A673 (cell line): ENCODE measurements around the gene TRA2A. TPM values are rescaled to one million over a fixed set of nuclear protein-coding genes. Genes with fewer than 3 reads are reported as not detected.
A peak's percentile ranks its signal among the peaks of the same experiment; 100 is the strongest.

ENCODE experiments used
- BruUV-seq: library from RNA; stranded (reverse); fragments of 400-500 nt; replicated peaks from 2 replicates; lab custom pipeline; 2021; lab: Mats Ljungman, UMichigan
- CTCF ChIA-PET: fragments of 300-600 bp; sonication (Branson Sonifier 250); formaldehyde crosslinking; loops from one replicate; lab custom pipeline; 2022; ENCODE audit warnings: antibody characterized with exemption; lab: Charles Lee
- POLR2A ChIA-PET: fragments of 300-600 bp; sonication (Branson Sonifier 250); formaldehyde crosslinking; loops from one replicate; lab custom pipeline; 2022; ENCODE audit warnings: antibody characterized with exemption; ENCODE audit not compliant: low non-redundant PET; lab: Charles Lee
- DNase-seq: peaks from one replicate; pipeline ENCODE4 v3.0.0-alpha.2; 2015; ENCODE audit warnings: low spot score
- H3K27ac ChIP-seq: fragments of 200-600 bp; sonication (generic); 2 replicates; pipeline ENCODE4 v1.5.1; 2016; ENCODE audit warnings: mixed run types, low read depth, mild to moderate bottlenecking, mixed read lengths, antibody characterized with exemption, low read length; ENCODE audit not compliant: poor library complexity, severe bottlenecking
- H3K27me3 ChIP-seq: fragments of 200-600 bp; sonication (generic); replicated peaks from 2 replicates; pipeline ENCODE4 v1.6.1; 2017; ENCODE audit warnings: mixed run types, low read depth, mild to moderate bottlenecking, mixed read lengths, antibody characterized with exemption, low read length; ENCODE audit not compliant: insufficient read depth, poor library complexity
- H3K36me3 ChIP-seq: fragments of 200-600 bp; sonication (generic); 2 replicates; pipeline ENCODE4 v1.6.1; 2016; ENCODE audit warnings: mixed run types, mild to moderate bottlenecking, mixed read lengths, antibody characterized with exemption, low read length; ENCODE audit not compliant: insufficient read depth, poor library complexity, severe bottlenecking
- H3K4me1 ChIP-seq: fragments of 200-600 bp; sonication (generic); 2 replicates; pipeline ENCODE4 v1.6.1; 2017; ENCODE audit warnings: mixed run types, mild to moderate bottlenecking, mixed read lengths, antibody characterized with exemption, low read length; ENCODE audit not compliant: insufficient read depth, poor library complexity, severe bottlenecking
- H3K4me3 ChIP-seq: fragments of 200-600 bp; sonication (generic); 2 replicates; pipeline ENCODE4 v1.5.1; 2016; ENCODE audit warnings: low read depth, mixed run types, mild to moderate bottlenecking, mixed read lengths, low read length; ENCODE audit not compliant: poor library complexity, severe bottlenecking
- H3K9me3 ChIP-seq: fragments of 200-600 bp; sonication (generic); 2 replicates; pipeline ENCODE4 v1.6.1; 2016; ENCODE audit warnings: mixed run types, low read depth, mild to moderate bottlenecking, mixed read lengths, antibody characterized with exemption, low read length; ENCODE audit not compliant: poor library complexity, severe bottlenecking
- CTCF ChIP-seq: fragments of 300-800, 200-600 bp; sonication (generic); conservative IDR thresholded peaks from 2 replicates; pipeline ENCODE4 v1.5.1; 2017; ENCODE audit warnings: low read depth, mild to moderate bottlenecking, antibody characterized with exemption, low read length, moderate library complexity, mixed read lengths
- EZH2 ChIP-seq: fragments of 200-600 bp; sonication (generic); IDR thresholded peaks from 2 replicates; pipeline ENCODE4 v1.6.1; 2017; ENCODE audit warnings: borderline replicate concordance, low read depth, mild to moderate bottlenecking, mixed read lengths, antibody characterized with exemption, low read length; ENCODE audit not compliant: poor library complexity, severe bottlenecking
- intact Hi-C: fragments of 100-400 bp; cut with micrococcal nuclease; formaldehyde crosslinking; loops from one replicate; pipeline ENCODE4 v1.10.0; 2022; ENCODE audit not compliant: unreplicated experiment
- total RNA-seq: library from RNA; stranded (reverse); gene quantifications from 2 replicates; pipeline ENCODE4 v1.2.3, GENCODE V29; 2021

TRA2A gene
- total RNA-seq, 1 experiment from 2014 or later: 114 TPM

DNA sequence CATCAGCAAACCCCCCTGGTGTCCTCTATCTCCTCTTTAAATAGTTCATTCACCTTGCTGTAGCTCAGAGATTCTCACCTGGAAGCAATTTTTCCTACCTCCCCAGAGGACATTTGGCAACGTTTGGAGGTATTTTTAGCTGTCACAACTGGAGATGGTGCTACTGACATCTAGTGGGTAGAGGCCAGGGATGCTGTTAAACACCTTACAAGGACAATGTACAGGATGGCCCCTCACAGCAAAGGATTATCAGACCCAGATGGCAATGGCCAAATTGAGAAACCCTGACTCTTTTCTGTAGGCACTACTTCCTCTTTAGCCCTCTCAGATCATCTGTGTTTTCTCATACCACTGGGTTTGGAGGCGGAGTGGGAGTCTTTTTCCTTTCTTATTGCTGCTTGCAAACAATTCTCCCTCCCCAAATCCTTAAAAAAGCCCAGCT lies 13.2 kb upstream of the TRA2A start:
- H3K4me1 ChIP-seq: no peaks in the 10 kb centered on the region
- ChIA-PET POLR2A (no interaction called here), CTCF (interaction anchor here (0.5 to 1.9 kb wide), 3 partner anchors 115 to 272 kb away, joined by 5 to 8 read pairs (median 7); no protein-coding TSS in a partner anchor)
- no peak overlapping the region for H3K4me3 ChIP-seq
- H3K36me3 ChIP-seq: no peaks in the 10 kb centered on the region
- DNase-seq: peak; percentile 55
- intact Hi-C loops: loop anchor here (10.0 kb wide), 1 partner anchor 1550 kb away; no protein-coding TSS in a partner anchor
- BruUV-seq: no TSS peak
- peaks cover 5% of the 10 kb centered on the region for H3K9me3 ChIP-seq
- H3K27ac ChIP-seq: no peak overlapping the region
- H3K27me3 ChIP-seq: no peaks in the 10 kb centered on the region
- TF ChIP-seq EZH2 (no peak), CTCF (peak; percentile 65)

- TF ChIP-seq CTCF (no peak), EZH2 (no peak)
- BruUV-seq: no TSS peak
- Histone ChIP-seq H3K27me3 (no peaks in the 10 kb centered on the region), H3K27ac (no peak overlapping the region), H3K36me3 (no peaks in the 10 kb centered on the region), H3K4me3 (no peak overlapping the region), H3K4me1 (no peaks in the 10 kb centered on the region), H3K9me3 (peaks cover 5% of the 10 kb centered on the region)
- POLR2A ChIA-PET: no interaction called here
- CTCF ChIA-PET: no interaction called here
- intact Hi-C loops: loop anchor here (10.0 kb wide), 1 partner anchor 1552 kb away; no protein-coding TSS in a partner anchor
- no peak for DNase-seq
Measured at GRCh38 chr7:23542752-23543151, 11.0 kb upstream of the TRA2A start.

GRCh38 chr7:23539494-23539907 lies 7.7 kb upstream of the TRA2A start:
- Histone ChIP-seq H3K9me3 (peaks cover 5% of the 10 kb centered on the region), H3K36me3 (no peaks in the 10 kb centered on the region), H3K27me3 (no peaks in the 10 kb centered on the region), H3K4me1 (no peaks in the 10 kb centered on the region), H3K27ac (no peak overlapping the region), H3K4me3 (no peak overlapping the region)
- BruUV-seq: no TSS peak
- ChIA-PET CTCF (no interaction called here), POLR2A (no interaction called here)
- DNase-seq: no peak
- intact Hi-C loops: no loop called here
- TF ChIP-seq CTCF (no peak), EZH2 (no peak)
